NCI-H1048 (cell line): ENCODE measurements around the gene ADD2.
"Not testable (repeated sequence)": the region's sequence is repeated elsewhere in the genome, so short reads cannot be mapped to it uniquely, and the experiment has no call there.

Source experiments
- DNase-seq: peaks from one replicate; lab custom pipeline; 2025; lab: John Stamatoyannopoulos, UW

Gene ADD2

GRCh38 chr2:70767699-70768589 lies at the start of gene ADD2:
TSS of gene ADD2 (minus strand) at chr2:70768200. CDS start at chr2:70706408, 61,792 bp downstream.
- DNase-seq, result no peak

GRCh38 chr2:70817284-70817954 lies 49.4 kb upstream of the ADD2 start:
- DNase-seq, result no peak

GRCh38 chr2:70816726-70817125 lies 48.7 kb upstream of the ADD2 start:
- DNase-seq, result no peak

GRCh38 chr2:70808983-70809958 lies 41.3 kb upstream of the ADD2 start:
- no peak for DNase-seq

GRCh38 chr2:70807828-70808118 lies 39.8 kb upstream of the ADD2 start:
- DNase-seq, result no peak

GRCh38 chr2:70807102-70807827 lies 39.3 kb upstream of the ADD2 start:
- DNase-seq, result no peak

- no peak for DNase-seq
Measured at GRCh38 chr2:70806620-70807019, 38.6 kb upstream of the ADD2 start.

GRCh38 chr2:70806013-70806412 lies 38.0 kb upstream of the ADD2 start:
- no peak for DNase-seq

- no peak for DNase-seq
Measured at GRCh38 chr2:70801607-70802263, 33.7 kb upstream of the ADD2 start.

- no peak for DNase-seq
Measured at GRCh38 chr2:70799706-70800105, 31.7 kb upstream of the ADD2 start.

- not testable (repeated sequence) for DNase-seq
Measured at GRCh38 chr2:70797996-70798395, 30.0 kb upstream of the ADD2 start.

- DNase-seq, result no peak
Measured at GRCh38 chr2:70797506-70797905, 29.5 kb upstream of the ADD2 start.

- no peak for DNase-seq
Measured at GRCh38 chr2:70796262-70796661, 28.3 kb upstream of the ADD2 start.

GRCh38 chr2:70795164-70795995 lies 27.4 kb upstream of the ADD2 start:
- DNase-seq, result no peak

- DNase-seq, result no peak
Measured at GRCh38 chr2:70793450-70793849, 25.4 kb upstream of the ADD2 start.

- no peak for DNase-seq
Measured at GRCh38 chr2:70790136-70790828, 22.3 kb upstream of the ADD2 start, which contains the start of gene FIGLA. TSS of gene FIGLA (minus strand) at chr2:70790643. CDS start at chr2:70790638, 5 bp downstream.

- DNase-seq, result no peak
Measured at GRCh38 chr2:70789304-70790135, 21.5 kb upstream of the ADD2 start.

GRCh38 chr2:70785137-70785911 lies 17.3 kb upstream of the ADD2 start:
- no peak for DNase-seq
